ENCODE results near the gene SRPX2. TPM values are rescaled to one million over a fixed set of nuclear protein-coding genes. Genes with fewer than 3 reads are reported as not detected.
"Not testable (repeated sequence)": the region's sequence is repeated elsewhere in the genome, so short reads cannot be mapped to it uniquely, and the experiment has no call there.

The SRPX2 gene
- total and polyA plus RNA-seq, 4 donors = 11.6 to 48.2 (median 28.6) TPM

GRCh38 chrX:100724006-100724405 lies 80.0 kb downstream of the SRPX2 start:
- H3K4me1 ChIP-seq (ENCODE audit: control insufficient read depth in 1 of 2, insufficient read depth in 2 of 2, low read length in 2 of 2); H3K9me3 ChIP-seq (ENCODE audit: control insufficient read depth, low read length); ATAC-seq (ENCODE audit: low FRiP score); intact Hi-C loops (cut with DNase I); H3K36me3 ChIP-seq (ENCODE audit: control insufficient read depth in 1 of 2, insufficient read depth in 2 of 2, low read length in 1 of 2); H3K27ac ChIP-seq (ENCODE audit: low read depth in 1 of 2, low read length in 2 of 2); H3K27me3 ChIP-seq (ENCODE audit: control insufficient read depth in 1 of 2, insufficient read depth in 2 of 2, low read length in 1 of 2); H3K4me3 ChIP-seq (ENCODE audit: low read length in 2 of 2); DNase-seq: not testable (repeated sequence)
- WGBS, 2 donors = 94 to 100% methylated on average over 3 to 26 of the region's 30 CpGs

Other genes with a start within 250 kb of the SRPX2 start
- gene PCDH19, start 233.9 kb upstream of the SRPX2 start, total RNA-seq = 1 to 10 TPM; 4.2 to 4.6 TPM
- gene PCDH19, start 233.9 kb upstream of the SRPX2 start, polyA plus RNA-seq = under 1 TPM; 0.10 to 0.13 TPM
- gene TNMD, start 59.3 kb upstream of the SRPX2 start, total RNA-seq = under 1 TPM; 0.36 TPM
- gene TNMD, start 59.3 kb upstream of the SRPX2 start, polyA plus RNA-seq = not detected
- 10 to 100 TPM in 1 of 2 donors, 1 to 10 TPM in 1; 9.5 to 12.2 TPM for gene TSPAN6, start 7.4 kb upstream of the SRPX2 start, total RNA-seq
- gene TSPAN6, start 7.4 kb upstream of the SRPX2 start, polyA plus RNA-seq = 1 to 10 TPM; 5.6 to 8.9 TPM
- gene SYTL4, start 87.9 kb downstream of the SRPX2 start, total RNA-seq = 10 to 100 TPM; 12.6 to 14.4 TPM
- 1 to 10 TPM; 3.6 to 5.3 TPM for gene SYTL4, start 87.9 kb downstream of the SRPX2 start, polyA plus RNA-seq
- 10 to 100 TPM in 1 of 2 donors, 1 to 10 TPM in 1; 8.8 to 11.1 TPM for gene CSTF2, start 176.2 kb downstream of the SRPX2 start, total RNA-seq
- 1 to 10 TPM; 3.1 to 4.0 TPM for gene CSTF2, start 176.2 kb downstream of the SRPX2 start, polyA plus RNA-seq
- not detected for gene NOX1, start 230.2 kb downstream of the SRPX2 start, total RNA-seq
- not detected for gene NOX1, start 230.2 kb downstream of the SRPX2 start, polyA plus RNA-seq

All from aorta (tissue), 5 donors.